IMR-90 (cell line): ENCODE results near the gene SEMA5A. TPM values are rescaled to one million over a fixed set of nuclear protein-coding genes. Genes with fewer than 3 reads are reported as not detected.

Experiments used
- ATAC-seq: fragments of 200-7000 bp; cut with Tn5 transposase; 2 replicates; pipeline ENCODE4 v1.9.1; 2020; ENCODE audit warnings: low read depth, mild to moderate bottlenecking, moderate library complexity
- BruUV-seq: library from RNA; stranded (reverse); fragments of 400-500 nt; replicated peaks from 2 replicates; lab custom pipeline; 2021; lab: Mats Ljungman, UMichigan
- CTCF ChIA-PET: fragments of 300-600 bp; formaldehyde crosslinking; extraction: SDS; loops from one replicate; lab custom pipeline; 2021; ENCODE audit warnings: antibody characterized with exemption; lab: Yijun Ruan, JAX
- POLR2A ChIA-PET: fragments of 300-600 bp; sonication (Branson Sonifier 250); formaldehyde crosslinking; loops from one replicate; lab custom pipeline; 2022; ENCODE audit warnings: antibody characterized with exemption; ENCODE audit not compliant: unreplicated experiment; lab: Charles Lee
- DNase-seq: peaks from one replicate; pipeline ENCODE4 v3.0.0; 2013
- H2AFZ ChIP-seq: replicated peaks from 2 replicates; pipeline ENCODE3; 2013; ENCODE audit warnings: low read length, mild to moderate bottlenecking; ENCODE audit not compliant: poor library complexity
- H2AK5ac ChIP-seq: 2 replicates; pipeline ENCODE4 v1.6.1; 2013; ENCODE audit warnings: low read depth, low read length, inconsistent platforms
- H2AK9ac ChIP-seq: replicated peaks from 2 replicates; pipeline ENCODE3; 2013; ENCODE audit warnings: mild to moderate bottlenecking, low read depth, low read length, moderate library complexity; ENCODE audit not compliant: poor library complexity
- H2BK120ac ChIP-seq: 2 replicates; pipeline ENCODE4 v1.6.1; 2013; ENCODE audit warnings: low read depth, low read length, inconsistent platforms
- H2BK15ac ChIP-seq: 3 replicates; pipeline ENCODE4 v1.6.1; 2013; ENCODE audit warnings: low read depth, low read length, inconsistent platforms
- H2BK20ac ChIP-seq: 2 replicates; pipeline ENCODE4 v1.6.1; 2013; ENCODE audit warnings: low read depth, mild to moderate bottlenecking, inconsistent platforms, low read length, moderate library complexity
- H2BK5ac ChIP-seq: 2 replicates; pipeline ENCODE4 v1.6.1; 2013; ENCODE audit warnings: mild to moderate bottlenecking, low read depth, low read length, inconsistent platforms; ENCODE audit not compliant: poor library complexity, severe bottlenecking
- H3K14ac ChIP-seq: replicated peaks from 2 replicates; pipeline ENCODE4 v1.6.1; 2013; ENCODE audit warnings: low read depth, low read length, inconsistent platforms
- H3K18ac ChIP-seq: 2 replicates; pipeline ENCODE4 v1.6.1; 2013; ENCODE audit warnings: low read depth, low read length, control low read depth
- H3K23ac ChIP-seq: 2 replicates; pipeline ENCODE4 v1.6.1; 2013; ENCODE audit warnings: low read depth, low read length, inconsistent platforms
- H3K27ac ChIP-seq: 2 replicates; pipeline ENCODE4 v1.5.1; 2013; ENCODE audit warnings: mild to moderate bottlenecking, control low read depth, low read length; ENCODE audit not compliant: insufficient read depth
- H3K27me3 ChIP-seq: 2 replicates; pipeline ENCODE4 v1.6.1; 2013; ENCODE audit warnings: low read length; ENCODE audit not compliant: control insufficient read depth, insufficient read depth
- H3K36me3 ChIP-seq: 2 replicates; pipeline ENCODE4 v1.6.1; 2013; ENCODE audit warnings: low read length, mixed read lengths; ENCODE audit not compliant: control insufficient read depth, insufficient read depth
- H3K4ac ChIP-seq: 2 replicates; pipeline ENCODE4 v1.6.1; 2013; ENCODE audit warnings: low read depth, low read length, inconsistent platforms
- H3K4me1 ChIP-seq: 2 replicates; pipeline ENCODE4 v1.6.1; 2013; ENCODE audit warnings: low read length, mixed read lengths; ENCODE audit not compliant: control insufficient read depth, insufficient read depth
- H3K4me2 ChIP-seq: 2 replicates; pipeline ENCODE4 v1.6.1; 2013; ENCODE audit warnings: low read depth, mild to moderate bottlenecking, control low read depth, low read length, moderate library complexity
- H3K4me3 ChIP-seq: 2 replicates; pipeline ENCODE4 v1.5.1; 2013; ENCODE audit warnings: low read depth, mild to moderate bottlenecking, control low read depth, low read length, moderate library complexity; ENCODE audit not compliant: insufficient read depth
- H3K56ac ChIP-seq: 2 replicates; pipeline ENCODE4 v1.6.1; 2013; ENCODE audit warnings: low read length, inconsistent platforms; ENCODE audit not compliant: insufficient read depth; ENCODE audit errors: extremely low read depth
- H3K79me1 ChIP-seq, 2 experiments: 2 replicates each; pipeline ENCODE4 v1.6.1; 2013; ENCODE audit warnings: low read length in 2 of 2, inconsistent platforms in 1 of 2, low read depth in 1 of 2
- H3K9ac ChIP-seq: 2 replicates; pipeline ENCODE4 v1.6.1; 2013; ENCODE audit warnings: low read depth, low read length, control low read depth
- H3K9me1 ChIP-seq: 2 replicates; pipeline ENCODE4 v1.6.1; 2013; ENCODE audit warnings: low read length, inconsistent platforms; ENCODE audit not compliant: insufficient read depth
- H3K9me3 ChIP-seq: 2 replicates; pipeline ENCODE4 v1.6.1; 2013; ENCODE audit warnings: low read length; ENCODE audit not compliant: control insufficient read depth, insufficient read depth
- H4K20me1 ChIP-seq: 2 replicates; pipeline ENCODE4 v1.6.1; 2013; ENCODE audit warnings: low read length, inconsistent platforms; ENCODE audit not compliant: insufficient read depth
- H4K5ac ChIP-seq: 2 replicates; pipeline ENCODE4 v1.6.1; 2013; ENCODE audit warnings: mild to moderate bottlenecking, low read depth, low read length, control low read depth
- H4K8ac ChIP-seq, 2 experiments: 2 replicates each; pipeline ENCODE4 v1.6.1; 2013; ENCODE audit warnings: low read depth in 2 of 2, low read length in 2 of 2, control low read depth in 1 of 2, inconsistent platforms in 1 of 2
- H4K91ac ChIP-seq: 2 replicates; pipeline ENCODE4 v1.6.1; 2013; ENCODE audit warnings: low read depth, low read length, inconsistent platforms; ENCODE audit not compliant: insufficient read depth
- CEBPB ChIP-seq: IDR thresholded peaks from 2 replicates; pipeline ENCODE4 v1.6.1; 2012; ENCODE audit warnings: low read depth, low read length, improper control_type of control experiment
- FOS ChIP-seq: fragments of 150-350 bp; IDR thresholded peaks from 2 replicates; pipeline ENCODE4 v1.6.1; 2016; ENCODE audit warnings: low read depth, low read length
- WGBS, 2 experiments: methylation state at CpG; one replicate each; pipeline versions ENCODE4 v1.1.5 to v1.1.7; 2013; ENCODE audit warnings: missing lambda C conversion rate in 2 of 2; ENCODE audit not compliant: insufficient read length in 1 of 2; ENCODE audit errors: extremely low coverage in 2 of 2; 5-methylcytosine and 5-hydroxymethylcytosine counted together
- dilution Hi-C: fragments of 300-500 bp; cut with HindIII; formaldehyde crosslinking; loops from one replicate; pipeline ENCODE4 v1.14.3; 2018; ENCODE audit warnings: low sequenced_read_pairs; ENCODE audit not compliant: unreplicated experiment
- in situ Hi-C: fragments of 300-500 bp; cut with MboI; formaldehyde crosslinking; loops from 3 replicates; pipeline ENCODE4 v1.14.3; 2019; ENCODE audit warnings: low sequenced_read_pairs, inconsistent platforms, mixed read lengths
- intact Hi-C: fragments of 100-400 bp; cut with micrococcal nuclease; formaldehyde crosslinking; loops from 2 replicates; pipeline ENCODE4 v1.10.0; 2022
- polyA plus RNA-seq, 3 experiments: library from polyadenylated mRNA; depleted of rRNA; stranded (reverse); fragments of >200 nt; gene quantifications; 2 replicates each; pipeline ENCODE4 v1.2.3, GENCODE V29; 2012; ENCODE audit warnings: low replicate concordance in 1 of 3
- total RNA-seq: library from RNA; depleted of rRNA; stranded (reverse); fragments of >200 nt; gene quantifications from 2 replicates; pipeline ENCODE4 v1.2.3, GENCODE V29; 2012

SEMA5A gene
- total and polyA plus RNA-seq, 2 of the 4 experiments (the other 2 are of a cell fraction), result 8.2 to 9.9 TPM

DNA sequence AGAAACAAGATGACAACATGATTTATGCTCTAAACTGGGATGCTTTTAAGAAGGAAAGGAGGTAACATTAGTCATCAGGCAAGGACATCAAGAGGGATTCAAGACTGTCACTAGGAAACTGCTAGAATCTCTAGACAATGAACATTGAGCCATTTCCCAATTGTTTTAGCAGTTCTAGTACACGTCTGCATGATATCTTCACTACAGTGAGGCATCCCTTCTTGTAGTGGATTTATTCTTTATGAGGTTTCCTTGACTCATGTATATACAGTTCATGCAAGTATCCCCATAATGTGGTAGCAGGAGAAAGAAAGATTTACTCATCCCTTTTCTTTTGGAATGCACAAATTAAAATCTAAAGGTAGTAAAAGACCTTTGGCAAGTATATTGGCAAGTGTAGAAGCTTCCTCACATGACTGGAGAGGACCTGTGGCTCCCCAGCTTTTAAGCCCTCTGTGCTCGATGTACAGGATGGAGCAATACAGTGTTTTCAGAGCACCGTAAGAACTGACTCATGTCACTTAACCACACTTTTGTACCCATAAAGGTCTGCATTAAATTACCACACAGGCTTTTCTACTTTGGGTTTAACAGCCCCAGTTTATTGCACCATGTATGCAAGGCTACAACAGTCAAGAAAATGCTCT, 335.9 kb downstream of the SEMA5A start:
- Histone ChIP-seq H3K4me2 (no peak overlapping the region), H3K18ac (no peak overlapping the region), H3K9me1 (peaks cover 6% of the 10 kb centered on the region), H4K5ac (no peak overlapping the region), H4K91ac (no peak overlapping the region), H2BK5ac (no peak overlapping the region), H3K56ac (no peak overlapping the region), H3K27ac (no peak overlapping the region), H3K9me3 (no peaks in the 10 kb centered on the region), H4K8ac (no peak overlapping the region), H3K4ac (no peak overlapping the region), H2AFZ (no peak overlapping the region), H3K14ac (no peak overlapping the region; the same call in 1 of the 2 replicates), H3K9ac (no peak overlapping the region), H3K4me1 (peaks cover 4% of the 10 kb centered on the region; the same call in 1 of the 2 replicates), H2BK120ac (no peak overlapping the region), H4K20me1 (no peaks in the 10 kb centered on the region; the same call in 1 of the 2 replicates), H2BK20ac (peak overlapping the region; percentile 42; the same call in 1 of the 2 replicates), H3K79me1 (peaks cover 0 to 14% of the 10 kb centered on the region in 2 experiments; a peak in 2 of 4 replicates), H3K36me3 (0 out of 2 replicates have a peak, but pooled peaks cover 2% of the 10 kb centered on the region), H2AK5ac (peak overlapping the region; percentile 24; the same call in 1 of the 2 replicates), H2AK9ac (no peak overlapping the region), H3K4me3 (no peak overlapping the region), H3K23ac (no peak overlapping the region), H2BK15ac (no peak overlapping the region), H3K27me3 (no peaks in the 10 kb centered on the region)
- dilution Hi-C loops (no loop called here), intact Hi-C loops (loop anchor here (1.0 to 10.0 kb wide), 7 partner anchors 53 to 1323 kb away; no protein-coding TSS in a partner anchor), in situ Hi-C loops (loop anchor here (5.0 to 10.0 kb wide), 3 partner anchors 453 to 1285 kb away; no protein-coding TSS in a partner anchor)
- BruUV-seq, result no TSS peak
- ChIA-PET CTCF (no interaction called here), POLR2A (no interaction called here)
- peak; percentile 40 for DNase-seq
- ATAC-seq, result 0 out of 2 replicates have a peak, but pooled peaks have one; percentile 36
- TF ChIP-seq CEBPB (peak; percentile 32; the same call in 1 of the 2 replicates), FOS (no peak)
- 61% methylated on average over 2 of the region's 3 CpGs; no CpG with 5 or more reads in 1 of the 2 experiments for WGBS, 2 experiments
